SH-SY5Y (cell line): ENCODE data around the gene POLDIP2.

Experiments
- GATA2 ChIP-seq: IDR thresholded peaks from 2 replicates; pipeline ENCODE4 v1.6.1; 2011; ENCODE audit warnings: mild to moderate bottlenecking, low read depth, low read length
- GATA3 ChIP-seq: IDR thresholded peaks from 2 replicates; pipeline ENCODE4 v1.6.1; 2011; ENCODE audit warnings: low read depth, mild to moderate bottlenecking, low read length, moderate library complexity

POLDIP2 gene, protein sequence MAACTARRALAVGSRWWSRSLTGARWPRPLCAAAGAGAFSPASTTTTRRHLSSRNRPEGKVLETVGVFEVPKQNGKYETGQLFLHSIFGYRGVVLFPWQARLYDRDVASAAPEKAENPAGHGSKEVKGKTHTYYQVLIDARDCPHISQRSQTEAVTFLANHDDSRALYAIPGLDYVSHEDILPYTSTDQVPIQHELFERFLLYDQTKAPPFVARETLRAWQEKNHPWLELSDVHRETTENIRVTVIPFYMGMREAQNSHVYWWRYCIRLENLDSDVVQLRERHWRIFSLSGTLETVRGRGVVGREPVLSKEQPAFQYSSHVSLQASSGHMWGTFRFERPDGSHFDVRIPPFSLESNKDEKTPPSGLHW

GRCh38 chr17:28357061-28357900 lies at the start of gene POLDIP2:
POLDIP2 (minus strand) TSS chr17:28357527; CDS start chr17:28357448, 79 bp downstream.
- TF ChIP-seq GATA2 (no peak), GATA3 (no peak)

DNA sequence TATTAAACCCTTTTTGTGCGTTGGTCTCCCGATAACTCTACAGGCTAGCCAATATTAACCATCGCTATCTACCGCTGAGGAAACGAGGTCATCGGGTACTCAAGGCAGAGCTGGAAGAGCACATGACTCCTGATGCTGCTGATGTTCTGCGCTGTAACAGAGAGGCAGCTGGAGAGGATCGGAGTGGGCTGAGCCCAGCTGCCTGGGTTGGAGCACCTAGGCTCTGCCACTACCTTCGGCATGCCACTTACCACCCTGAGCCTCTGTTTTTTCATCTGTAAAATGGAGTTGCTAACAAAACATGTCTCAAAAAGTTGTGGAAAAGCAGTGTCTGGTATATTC lies 49.1 kb upstream of the POLDIP2 start:
- TF ChIP-seq GATA2 (no peak), GATA3 (no peak)

DNA sequence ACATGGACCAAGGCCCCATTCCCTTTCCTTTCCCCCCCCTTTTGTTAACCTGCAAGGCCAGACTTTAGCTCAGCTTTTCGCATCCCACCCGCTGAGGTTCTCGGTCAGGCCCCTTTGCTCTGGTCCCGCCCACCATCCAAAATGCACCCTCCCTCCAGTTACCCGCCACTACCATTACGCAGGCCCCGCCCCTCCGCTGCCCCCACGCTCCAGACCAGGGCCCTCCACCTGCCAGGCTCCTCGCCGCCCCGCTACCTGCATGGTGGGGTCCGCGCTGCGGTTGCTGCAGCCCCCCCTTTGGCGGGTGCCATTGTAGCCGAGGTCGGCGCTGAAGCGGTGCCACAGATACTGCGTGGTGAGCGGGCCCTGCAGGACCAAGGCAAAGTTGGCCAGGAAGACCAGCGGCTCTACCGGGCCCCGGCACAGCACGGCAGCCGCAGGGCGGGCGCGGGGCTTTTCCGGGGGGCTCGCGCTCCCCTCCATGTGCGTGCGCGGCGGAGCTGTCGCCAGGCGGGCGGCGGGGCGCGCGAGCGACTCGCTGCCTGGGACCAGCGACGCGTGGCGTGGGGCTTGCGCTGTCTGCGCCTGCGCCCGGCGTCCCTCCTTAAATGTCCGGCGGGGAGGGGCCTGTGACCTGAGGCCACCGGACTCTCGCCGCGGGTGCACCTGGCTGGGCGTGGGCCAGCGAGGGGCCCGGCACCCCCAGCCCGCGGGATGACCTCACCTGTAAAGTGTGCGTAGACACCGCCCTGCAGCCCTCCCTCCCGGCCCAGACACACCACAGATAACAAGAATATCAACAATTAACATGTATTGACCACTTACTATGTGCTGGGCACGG lies 48.5 kb upstream of the POLDIP2 start, which contains the start of gene SLC46A1:
SLC46A1 (minus strand) TSS at position 581 of the 841 bp plus-strand sequence; CDS start at position 483, 98 bp downstream.
- TF ChIP-seq GATA3 (no peak), GATA2 (no peak)

GRCh38 chr17:28404812-28405570 lies 47.7 kb upstream of the POLDIP2 start:
- TF ChIP-seq GATA3: no peak
- no peak for TF ChIP-seq GATA2

GRCh38 chr17:28404461-28404811 lies 47.1 kb upstream of the POLDIP2 start:
- TF ChIP-seq GATA3 (no peak), GATA2 (no peak)

- TF ChIP-seq GATA2 (no peak), GATA3 (no peak)
Measured at GRCh38 chr17:28404007-28404406, 46.7 kb upstream of the POLDIP2 start.

DNA sequence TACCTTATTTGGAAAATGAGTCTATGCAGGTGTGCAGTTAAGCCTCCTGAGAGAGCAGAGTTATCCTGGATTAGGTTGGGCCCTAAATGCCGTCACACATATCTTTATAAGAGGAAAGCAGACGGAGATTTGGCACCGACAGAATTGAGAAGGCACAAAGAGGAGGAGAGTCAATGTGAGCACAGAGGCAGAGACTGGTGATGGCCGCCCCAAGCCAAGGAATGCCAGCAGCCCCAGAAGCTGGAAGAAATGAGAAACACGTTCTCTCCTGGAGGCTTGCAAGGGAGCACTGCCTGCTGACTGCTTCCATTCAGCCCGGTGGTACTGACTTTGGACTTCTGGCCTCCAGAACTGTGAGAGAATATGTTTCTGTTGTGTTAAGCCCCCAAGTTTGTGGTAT lies 45.5 kb upstream of the POLDIP2 start:
- TF ChIP-seq GATA2 (no peak), GATA3 (no peak)

DNA sequence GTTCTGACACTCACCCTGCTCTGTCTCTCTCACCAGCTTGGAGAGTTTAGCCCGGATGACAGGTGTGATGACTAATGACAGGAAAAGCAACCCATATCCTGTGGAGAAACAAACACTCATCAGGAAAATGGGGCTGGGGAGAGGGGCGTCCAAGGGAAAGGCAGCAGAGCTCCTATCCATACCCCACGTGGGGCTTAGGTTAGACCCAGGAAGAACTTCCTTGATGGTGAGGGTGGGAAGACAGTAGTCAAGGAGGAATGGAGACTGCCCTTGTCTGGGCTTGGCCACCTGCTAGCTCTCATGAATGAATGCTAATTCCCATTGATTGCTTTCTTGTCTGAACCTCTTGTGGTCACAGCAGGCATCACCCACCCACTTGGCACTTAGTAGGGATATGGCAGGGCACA lies 44.9 kb upstream of the POLDIP2 start:
- no peak for TF ChIP-seq GATA2
- TF ChIP-seq GATA3: no peak

GRCh38 chr17:28399808-28400207 lies 42.5 kb upstream of the POLDIP2 start:
- TF ChIP-seq GATA3 (no peak), GATA2 (no peak)

- no peak for TF ChIP-seq GATA2
- TF ChIP-seq GATA3: no peak
Measured at GRCh38 chr17:28398280-28398981, 41.1 kb upstream of the POLDIP2 start.

DNA sequence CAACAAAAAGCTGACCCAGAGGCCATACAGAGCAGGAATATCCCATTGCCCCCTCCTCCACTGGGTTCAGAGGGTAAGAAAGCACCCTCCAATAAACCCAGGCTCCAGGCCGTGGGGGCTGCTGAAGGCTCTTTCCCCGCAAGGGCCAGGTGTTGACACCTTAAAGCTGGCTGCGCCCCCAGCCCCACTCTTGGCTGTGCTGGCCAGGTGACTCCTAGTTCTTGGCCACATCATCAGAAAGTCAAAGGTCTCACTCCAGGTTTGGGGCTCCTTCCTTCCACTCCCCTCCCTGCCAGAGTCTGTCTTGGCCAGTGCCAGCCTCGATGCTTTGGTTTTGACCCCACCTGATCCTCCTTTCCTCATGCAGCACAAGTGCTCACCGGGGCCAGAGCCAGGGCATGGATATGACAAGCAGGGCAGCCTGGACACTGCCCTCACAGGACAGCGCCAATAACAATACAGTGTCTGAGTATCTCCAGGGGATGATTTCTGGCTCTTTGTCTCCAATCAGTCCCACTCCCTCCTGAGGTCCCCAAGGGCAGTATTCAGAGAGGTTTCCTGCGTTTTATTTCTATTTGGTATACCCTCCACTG lies 40.5 kb upstream of the POLDIP2 start:
- TF ChIP-seq GATA2 (no peak), GATA3 (no peak)

DNA sequence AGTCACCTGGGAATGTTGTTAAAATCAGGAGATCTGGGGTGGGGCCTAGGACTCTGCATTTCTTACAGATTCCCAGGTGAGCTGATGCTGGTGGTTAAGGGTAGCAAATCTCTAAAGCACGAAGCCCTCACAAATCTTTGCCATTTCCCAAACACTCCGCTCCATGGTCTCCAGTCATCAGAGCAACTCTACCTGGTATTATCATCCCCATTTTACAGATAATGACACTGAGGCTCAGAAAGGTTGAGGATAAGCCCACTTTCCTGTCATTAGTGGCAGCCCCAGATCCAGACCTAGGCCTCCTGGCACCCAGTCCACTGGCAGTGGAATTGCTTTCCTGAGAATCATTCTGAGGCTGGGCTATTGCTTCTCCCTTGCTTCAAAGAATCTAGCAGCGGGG lies 39.9 kb upstream of the POLDIP2 start:
- TF ChIP-seq GATA3 (no peak), GATA2 (no peak)
